Keratinocyte (primary cell): ENCODE measurements around the gene MPO.

Experiments
- CTCF ChIP-seq, 3 experiments: IDR thresholded peaks in 1 of 3; conservative IDR thresholded peaks in 1 of 3; optimal IDR thresholded peaks in 1 of 3; 2 replicates in 2 of 3; 3 replicates in 1 of 3; pipeline versions ENCODE3 to v1.5.1; 2011; ENCODE audit warnings: low read length in 3 of 3, mild to moderate bottlenecking in 3 of 3, moderate library complexity in 2 of 3, control low read depth in 1 of 3, inconsistent platforms in 1 of 3; ENCODE audit not compliant: insufficient read depth in 2 of 3; ENCODE audit errors: extremely low read depth in 1 of 3
- EZH2 ChIP-seq: IDR thresholded peaks from one replicate; pipeline ENCODE4 v1.6.1; 2012; ENCODE audit warnings: inconsistent platforms, mild to moderate bottlenecking, low read length, moderate library complexity

GRCh38 chr17:58245428-58246103 is 35.2 kb downstream of the MPO start:
- TF ChIP-seq CTCF (optimal IDR thresholded peaks at IDR 0.05 in 1 of 3, IDR thresholded peaks at IDR 0.05 in 1 of 3, conservative IDR thresholded peaks at IDR 0.05 in 1 of 3; ENCODE audit: extremely low read depth in 1 of 3, insufficient read depth in 2 of 3, low read length in 3 of 3), result no peak
- no peak for TF ChIP-seq EZH2
